Suprapubic skin (tissue), 3 donors: ENCODE results near the gene UGGT2.

ENCODE experiments used
- POLR2A ChIP-seq, 2 donors: fragments of 450-650 bp; IDR thresholded peaks; one replicate each; pipeline ENCODE4 v1.6.1; 2017; ENCODE audit warnings: antibody characterized with exemption in 2 of 2, mild to moderate bottlenecking in 2 of 2, moderate library complexity in 2 of 2
- TF ChIP-seq, protein P1 (sequence below), 2 donors: fragments of 200-600 bp in 1 of 2; fragments of 450-650 bp in 1 of 2; sonication (generic) in 1 of 2; IDR thresholded peaks; one replicate each; pipeline ENCODE4 v1.5.1; 2016 to 2019; ENCODE audit warnings: antibody characterized with exemption in 2 of 2, mild to moderate bottlenecking in 1 of 2, moderate library complexity in 1 of 2

DNA sequence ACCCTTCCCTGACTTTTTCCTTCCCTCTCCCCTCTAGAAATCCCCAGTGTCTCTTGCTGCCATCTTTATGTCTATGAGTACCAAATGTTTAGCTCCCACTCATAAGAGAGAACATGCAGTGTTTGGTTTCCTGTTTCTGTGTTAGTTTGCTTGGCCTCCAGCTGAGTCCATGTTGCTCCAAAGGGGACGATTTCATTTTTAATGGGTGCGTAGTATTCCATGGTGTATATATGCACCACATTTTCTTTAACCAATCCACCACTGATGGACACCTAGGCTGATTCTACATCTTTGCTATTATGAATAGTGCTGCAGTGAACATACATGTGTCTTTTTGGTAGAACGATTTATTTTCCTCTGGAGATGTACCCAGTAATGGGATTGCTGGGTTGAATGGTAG, 123.8 kb downstream of the UGGT2 start:
- no peak for TF ChIP-seq POLR2A (IDR thresholded peaks at IDR 0.05)
- TF ChIP-seq, protein P1, sequence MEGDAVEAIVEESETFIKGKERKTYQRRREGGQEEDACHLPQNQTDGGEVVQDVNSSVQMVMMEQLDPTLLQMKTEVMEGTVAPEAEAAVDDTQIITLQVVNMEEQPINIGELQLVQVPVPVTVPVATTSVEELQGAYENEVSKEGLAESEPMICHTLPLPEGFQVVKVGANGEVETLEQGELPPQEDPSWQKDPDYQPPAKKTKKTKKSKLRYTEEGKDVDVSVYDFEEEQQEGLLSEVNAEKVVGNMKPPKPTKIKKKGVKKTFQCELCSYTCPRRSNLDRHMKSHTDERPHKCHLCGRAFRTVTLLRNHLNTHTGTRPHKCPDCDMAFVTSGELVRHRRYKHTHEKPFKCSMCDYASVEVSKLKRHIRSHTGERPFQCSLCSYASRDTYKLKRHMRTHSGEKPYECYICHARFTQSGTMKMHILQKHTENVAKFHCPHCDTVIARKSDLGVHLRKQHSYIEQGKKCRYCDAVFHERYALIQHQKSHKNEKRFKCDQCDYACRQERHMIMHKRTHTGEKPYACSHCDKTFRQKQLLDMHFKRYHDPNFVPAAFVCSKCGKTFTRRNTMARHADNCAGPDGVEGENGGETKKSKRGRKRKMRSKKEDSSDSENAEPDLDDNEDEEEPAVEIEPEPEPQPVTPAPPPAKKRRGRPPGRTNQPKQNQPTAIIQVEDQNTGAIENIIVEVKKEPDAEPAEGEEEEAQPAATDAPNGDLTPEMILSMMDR (IDR thresholded peaks at IDR 0.05) = no peak
